ENCODE measurements around the gene FUNDC2. TPM values are rescaled to one million over a fixed set of nuclear protein-coding genes. Genes with fewer than 3 reads are reported as not detected.

The FUNDC2 gene
- total and polyA plus RNA-seq, 2 donors (not counting 3 experiments of a cell fraction or from before 2014, with no cell fraction given): 53.3 to 65.6 TPM

- no TSS peak for BruUV-seq (replicated peaks)
- intact Hi-C loops (cut with micrococcal nuclease): no loop called here
Measured at GRCh38 chrX:155053656-155054055, 27.0 kb downstream of the FUNDC2 start.

More at GRCh38 chrX:155053656-155054055, 27.0 kb downstream of the FUNDC2 start:
- dilution Hi-C loops (cut with MboI; ENCODE audit: extremely low pct_ligation_motif_present, low sequenced_read_pairs): no loop called here
- H3K79me2 ChIP-seq (ENCODE audit: control insufficient read depth, insufficient read depth, low read length): no peaks in the 10 kb centered on the region
- POLR2A ChIA-PET: no interaction called here
- TF ChIP-seq POLR2AphosphoS5 (IDR thresholded peaks at IDR 0.05; ENCODE audit: insufficient read depth, low read depth, low read length) (no peak), MAX (IDR thresholded peaks at IDR 0.05; ENCODE audit: insufficient read depth, insufficient read length) (no peak), POLR2A (IDR thresholded peaks at IDR 0.05; ENCODE audit: low read depth, low read length) (no peak), JUN (IDR thresholded peaks at IDR 0.05; ENCODE audit: borderline replicate concordance, insufficient read depth, insufficient read length, low read depth) (no peak), MYC (IDR thresholded peaks at IDR 0.05; ENCODE audit: low read depth, low read length) (no peak), GATA2 (IDR thresholded peaks at IDR 0.05; ENCODE audit: insufficient read depth, insufficient read length, low read depth, low read length) (no peak), CTCF (IDR thresholded peaks at IDR 0.05; ENCODE audit: extremely low read depth in 1 of 2, insufficient read depth in 1 of 2, low read depth in 1 of 2, low read length in 2 of 2) (no peak)
- no peaks in the 10 kb centered on the region for H3K9me3 ChIP-seq (replicated peaks; ENCODE audit: control insufficient read depth, insufficient read depth, low read length)
- no peaks in the 10 kb centered on the region for H3K27me3 ChIP-seq (ENCODE audit: control insufficient read depth in 2 of 2, insufficient read depth in 2 of 2, low read length in 2 of 2)
- no peaks in the 10 kb centered on the region for H4K20me1 ChIP-seq (replicated peaks; ENCODE audit: control insufficient read depth, extremely low read depth, insufficient read depth, low read length)
- H3K4me2 ChIP-seq (ENCODE audit: insufficient read depth, low read length): no peak overlapping the region
- no peak for FAIRE-seq
- H3K4me1 ChIP-seq (ENCODE audit: control insufficient read depth, extremely low read depth, insufficient read depth, low read length): peaks cover 11% of the 10 kb centered on the region
- no peak overlapping the region for H2AFZ ChIP-seq (ENCODE audit: low read depth, low read length)
- no peak overlapping the region for H3K4me3 ChIP-seq (replicated peaks in 1 of 3; ENCODE audit: insufficient read depth in 1 of 3, low read depth in 1 of 3, low read length in 3 of 3)
- H3K27ac ChIP-seq (ENCODE audit: insufficient read depth, low read depth, low read length): no peak overlapping the region
- H3K9me1 ChIP-seq (replicated peaks; ENCODE audit: control insufficient read depth, extremely low read depth, insufficient read depth, low read length): no peaks in the 10 kb centered on the region
- CTCF ChIA-PET: no interaction called here
- no peaks in the 10 kb centered on the region for H3K36me3 ChIP-seq (ENCODE audit: control insufficient read depth in 2 of 2, extremely low read depth in 1 of 2, insufficient read depth in 2 of 2, low read length in 2 of 2)
- DNase-seq (ENCODE audit: low read depth, low spot score): no peak
- H3K9ac ChIP-seq (replicated peaks; ENCODE audit: extremely low read depth, insufficient read depth, low read length): no peak overlapping the region

Measured in endothelial cell of umbilical vein (primary cell).